ENCODE data around the gene MTFP1.
"Not testable (repeated sequence)": the region's sequence is repeated elsewhere in the genome, so short reads cannot be mapped to it uniquely, and the experiment has no call there.

Gene MTFP1

GRCh38 chr22:30445438-30446145, 20.0 kb downstream of the MTFP1 start:
- Mint-ChIP-seq H3K36me3 (ENCODE audit: low read depth) (no peaks in the 10 kb centered on the region), H3K4me1 (ENCODE audit: low read depth) (peaks cover 16% of the 10 kb centered on the region), H3K27ac (no peak overlapping the region), H3K27me3 (peaks cover 48% of the 10 kb centered on the region), H3K9me3 (peaks cover 3% of the 10 kb centered on the region), H3K4me3 (no peak overlapping the region)
- no peak for DNase-seq

- no peaks in the 10 kb centered on the region for H3K36me3 Mint-ChIP-seq (ENCODE audit: low read depth)
- no peak for DNase-seq
- H3K9me3 Mint-ChIP-seq, result no peaks in the 10 kb centered on the region
- peaks cover 10% of the 10 kb centered on the region for H3K4me1 Mint-ChIP-seq (ENCODE audit: low read depth)
- peaks cover 46% of the 10 kb centered on the region for H3K27me3 Mint-ChIP-seq
- no peak overlapping the region for H3K27ac Mint-ChIP-seq
- no peak overlapping the region for H3K4me3 Mint-ChIP-seq
Observed at GRCh38 chr22:30447656-30448055, 22.1 kb downstream of the MTFP1 start.

GRCh38 chr22:30451488-30451887, 25.9 kb downstream of the MTFP1 start:
- H3K9me3 Mint-ChIP-seq; H3K4me1 Mint-ChIP-seq (ENCODE audit: low read depth); H3K36me3 Mint-ChIP-seq (ENCODE audit: low read depth); H3K4me3 Mint-ChIP-seq; H3K27ac Mint-ChIP-seq; DNase-seq: not testable (repeated sequence)
- peaks cover 30% of the 10 kb centered on the region for H3K27me3 Mint-ChIP-seq

- no peak for DNase-seq
- H3K4me1 Mint-ChIP-seq (ENCODE audit: low read depth), result no peaks in the 10 kb centered on the region
- H3K36me3 Mint-ChIP-seq (ENCODE audit: low read depth), result no peaks in the 10 kb centered on the region
- H3K27me3 Mint-ChIP-seq, result peaks cover 25% of the 10 kb centered on the region
- no peaks in the 10 kb centered on the region for H3K9me3 Mint-ChIP-seq
- H3K27ac Mint-ChIP-seq, result no peak overlapping the region
- no peak overlapping the region for H3K4me3 Mint-ChIP-seq
Observed at GRCh38 chr22:30452861-30453260, 27.3 kb downstream of the MTFP1 start.

- Mint-ChIP-seq H3K4me3 (no peak overlapping the region), H3K9me3 (no peaks in the 10 kb centered on the region), H3K4me1 (ENCODE audit: low read depth) (no peaks in the 10 kb centered on the region), H3K36me3 (ENCODE audit: low read depth) (no peaks in the 10 kb centered on the region), H3K27me3 (peaks cover 20% of the 10 kb centered on the region), H3K27ac (no peak overlapping the region)
- no peak for DNase-seq
Observed at GRCh38 chr22:30453731-30454510, 28.4 kb downstream of the MTFP1 start.

- no peak overlapping the region for H3K27ac Mint-ChIP-seq
Observed at GRCh38 chr22:30455075-30455840, 29.7 kb downstream of the MTFP1 start.

GRCh38 chr22:30457981-30458380, 32.4 kb downstream of the MTFP1 start:
- Mint-ChIP-seq H3K27me3 (peaks cover 25% of the 10 kb centered on the region), H3K9me3 (no peaks in the 10 kb centered on the region), H3K4me3 (no peak overlapping the region), H3K4me1 (ENCODE audit: low read depth) (no peaks in the 10 kb centered on the region), H3K27ac (no peak overlapping the region), H3K36me3 (ENCODE audit: low read depth) (no peaks in the 10 kb centered on the region)
- no peak for DNase-seq

More at GRCh38 chr22:30455075-30455840, 29.7 kb downstream of the MTFP1 start:
- H3K4me1 Mint-ChIP-seq (ENCODE audit: low read depth), result no peaks in the 10 kb centered on the region
- H3K4me3 Mint-ChIP-seq, result no peak overlapping the region
- no peaks in the 10 kb centered on the region for H3K36me3 Mint-ChIP-seq (ENCODE audit: low read depth)
- no peaks in the 10 kb centered on the region for H3K9me3 Mint-ChIP-seq
- peaks cover 20% of the 10 kb centered on the region for H3K27me3 Mint-ChIP-seq
- DNase-seq, result no peak

- DNase-seq, result no peak
- Mint-ChIP-seq H3K27ac (no peak overlapping the region), H3K4me1 (ENCODE audit: low read depth) (no peaks in the 10 kb centered on the region), H3K9me3 (no peaks in the 10 kb centered on the region), H3K36me3 (ENCODE audit: low read depth) (no peaks in the 10 kb centered on the region), H3K27me3 (peaks cover 24% of the 10 kb centered on the region), H3K4me3 (no peak overlapping the region)
Observed at GRCh38 chr22:30459181-30460052, 33.8 kb downstream of the MTFP1 start.

GRCh38 chr22:30460147-30460546, 34.6 kb downstream of the MTFP1 start:
- no peak overlapping the region for H3K27ac Mint-ChIP-seq
- peaks cover 28% of the 10 kb centered on the region for H3K27me3 Mint-ChIP-seq

GRCh38 chr22:30460555-30460954, 35.0 kb downstream of the MTFP1 start:
- not testable (repeated sequence) for DNase-seq; H3K4me3 Mint-ChIP-seq; H3K4me1 Mint-ChIP-seq (ENCODE audit: low read depth); H3K27ac Mint-ChIP-seq; H3K36me3 Mint-ChIP-seq (ENCODE audit: low read depth); H3K9me3 Mint-ChIP-seq
- peaks cover 32% of the 10 kb centered on the region for H3K27me3 Mint-ChIP-seq

More at GRCh38 chr22:30460147-30460546, 34.6 kb downstream of the MTFP1 start:
- no peaks in the 10 kb centered on the region for H3K36me3 Mint-ChIP-seq (ENCODE audit: low read depth)
- no peak overlapping the region for H3K4me3 Mint-ChIP-seq
- H3K4me1 Mint-ChIP-seq (ENCODE audit: low read depth), result no peaks in the 10 kb centered on the region
- no peaks in the 10 kb centered on the region for H3K9me3 Mint-ChIP-seq
- no peak for DNase-seq

- no peak for DNase-seq
- Mint-ChIP-seq H3K4me3 (no peak overlapping the region), H3K36me3 (ENCODE audit: low read depth) (no peaks in the 10 kb centered on the region), H3K4me1 (ENCODE audit: low read depth) (peaks cover 1% of the 10 kb centered on the region), H3K27ac (no peak overlapping the region), H3K9me3 (no peaks in the 10 kb centered on the region), H3K27me3 (peaks cover 44% of the 10 kb centered on the region)
Observed at GRCh38 chr22:30469165-30469564, 43.6 kb downstream of the MTFP1 start.

- H3K4me1 Mint-ChIP-seq (ENCODE audit: low read depth), result peaks cover 6% of the 10 kb centered on the region
- no peak overlapping the region for H3K4me3 Mint-ChIP-seq
- DNase-seq, result no peak
- H3K36me3 Mint-ChIP-seq (ENCODE audit: low read depth), result no peaks in the 10 kb centered on the region
- H3K27me3 Mint-ChIP-seq, result peaks cover 35% of the 10 kb centered on the region
- H3K9me3 Mint-ChIP-seq, result no peaks in the 10 kb centered on the region
- H3K27ac Mint-ChIP-seq, result no peak overlapping the region
Observed at GRCh38 chr22:30470655-30471054, 45.1 kb downstream of the MTFP1 start.

- no peak for DNase-seq
- Mint-ChIP-seq H3K27me3 (peaks cover 30% of the 10 kb centered on the region), H3K27ac (no peak within 1 kb of the TSS), H3K36me3 (ENCODE audit: low read depth) (no peaks in the 10 kb centered on the region), H3K4me3 (no peak within 1 kb of the TSS), H3K4me1 (ENCODE audit: low read depth) (peaks cover 6% of the 10 kb centered on the region), H3K9me3 (no peaks in the 10 kb centered on the region)
Observed at GRCh38 chr22:30471616-30472318, 46.2 kb downstream of the MTFP1 start, which contains the start of gene SEC14L3. Gene SEC14L3, minus strand, starts transcription at chr22:30472017. Its CDS starts 59 bp downstream, at chr22:30471958.

Data from activated T-cell treated with anti-CD3 and anti-CD28 coated beads, Interleukin-2, amount 50 U/mL, for 24 hours (primary cell).